Measurements from ENCODE around the gene XRCC5.

Gene XRCC5

DNA sequence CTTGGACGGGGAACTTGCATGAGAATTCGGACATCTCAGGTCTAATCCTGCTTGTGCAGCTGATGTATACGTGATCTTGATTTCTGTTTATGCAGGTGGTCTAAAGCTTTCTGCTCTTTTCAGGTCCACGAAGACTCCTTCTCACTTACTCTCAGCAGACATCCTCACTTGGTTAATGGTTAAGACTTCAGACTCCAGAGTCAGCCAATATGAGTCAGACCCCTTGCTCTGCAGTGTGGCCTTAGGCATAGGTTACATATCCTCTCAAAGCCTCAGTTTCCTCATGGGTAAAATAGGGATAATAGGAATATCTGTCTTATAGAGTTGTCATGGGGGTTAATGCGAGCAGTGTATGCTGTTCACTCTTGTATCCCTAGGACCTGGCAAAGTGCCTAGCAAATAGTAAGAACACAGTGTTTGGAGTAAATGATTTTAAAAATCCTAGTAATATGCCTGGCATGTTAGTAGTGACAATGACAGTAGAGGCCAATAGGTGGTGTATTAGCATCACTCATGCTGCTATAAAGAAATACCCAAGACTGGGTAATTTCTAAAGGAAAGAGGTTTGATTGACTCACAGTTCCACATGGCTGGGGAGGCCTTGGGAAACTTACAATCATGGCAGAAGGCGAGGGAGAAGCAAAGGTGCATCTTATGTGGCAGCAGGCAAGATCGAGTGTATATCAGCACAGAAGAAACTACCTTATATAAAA, 42.3 kb downstream of the XRCC5 start:
- DNase-seq (ENCODE audit: low read depth in 2 of 3, low spot score in 1 of 3): no peak

DNA sequence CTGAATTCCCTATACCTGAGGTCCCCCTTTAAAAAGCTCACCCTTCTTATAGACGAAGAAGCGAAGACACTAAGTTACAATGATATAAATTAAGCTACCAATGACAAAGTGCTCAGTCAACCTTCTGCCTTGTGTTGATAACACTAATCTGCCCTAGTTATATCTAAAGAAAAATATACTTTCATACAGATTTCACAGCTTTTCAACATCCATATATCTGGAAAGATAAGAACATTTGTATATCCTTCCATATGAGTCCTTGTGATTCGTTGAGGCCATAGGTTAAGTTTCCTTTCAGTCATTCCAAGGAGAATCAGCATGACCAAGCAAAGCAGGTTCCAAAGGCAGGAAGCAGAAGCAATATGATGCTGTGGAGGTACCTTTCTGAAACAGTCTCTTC, 46.8 kb downstream of the XRCC5 start:
- no peak for DNase-seq (ENCODE audit: low read depth in 2 of 3, low spot score in 1 of 3)

DNA sequence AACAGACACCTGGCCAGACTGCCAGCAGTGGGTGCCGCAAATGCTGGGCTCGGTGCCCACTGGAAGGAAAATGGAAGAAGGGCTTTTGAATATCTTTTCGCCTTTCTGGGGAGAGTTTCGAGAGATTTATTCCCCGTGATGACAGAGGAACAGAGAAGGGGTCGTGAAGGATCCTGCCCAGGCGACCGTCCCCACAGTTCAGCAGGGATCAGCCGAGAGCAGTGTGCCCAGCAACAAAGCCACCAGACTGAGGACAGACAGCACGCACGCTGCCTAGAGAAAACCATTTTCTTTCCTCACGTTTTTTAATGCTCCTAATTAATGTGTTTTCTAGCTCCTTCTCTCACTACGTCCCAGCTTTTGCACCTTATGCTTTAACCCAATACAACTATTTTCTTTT, 47.7 kb downstream of the XRCC5 start:
- DNase-seq (ENCODE audit: low read depth in 2 of 3, low spot score in 1 of 3): no peak

DNA sequence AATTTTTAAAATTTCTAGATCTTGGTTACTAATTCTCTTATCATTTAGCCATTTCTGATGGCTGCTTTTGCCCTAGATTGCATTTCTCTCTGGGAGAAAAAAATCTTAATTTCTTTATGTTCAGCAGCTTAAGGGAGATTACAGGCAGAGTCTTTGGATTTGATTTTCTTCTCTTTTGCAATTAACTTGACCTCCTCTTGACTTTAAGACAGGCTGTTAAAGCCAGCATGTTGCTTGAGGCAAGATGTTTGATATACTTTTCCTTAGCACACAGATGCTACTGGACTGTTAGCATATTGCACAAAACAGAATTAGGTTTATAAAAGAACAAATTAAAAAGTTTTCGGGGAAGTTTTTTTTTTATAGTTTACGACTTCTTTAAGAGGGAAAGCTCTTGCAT, 50.0 kb downstream of the XRCC5 start:
- no peak for DNase-seq (ENCODE audit: low read depth in 2 of 3, low spot score in 1 of 3)

DNA sequence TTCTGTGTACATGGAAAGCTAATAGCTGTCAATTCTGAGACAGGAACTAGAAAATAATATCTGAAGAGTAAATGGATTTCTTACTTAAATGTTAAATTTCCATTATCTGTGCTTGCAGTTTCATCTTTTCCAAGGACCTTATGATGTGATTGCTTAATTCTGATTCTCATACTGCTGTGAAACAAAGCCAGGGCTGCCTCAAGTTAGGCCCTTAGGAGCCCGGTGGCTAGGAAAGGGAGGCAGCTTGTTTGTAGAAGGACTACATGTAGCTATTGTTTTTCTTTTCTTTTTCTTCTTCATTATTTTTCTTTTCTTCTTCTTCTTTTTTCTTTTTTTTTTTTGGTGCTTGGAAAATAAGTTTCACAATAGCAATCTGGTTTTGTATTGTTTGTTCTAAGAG, 50.5 kb downstream of the XRCC5 start:
- no peak for DNase-seq (ENCODE audit: low read depth in 2 of 3, low spot score in 1 of 3)

DNA sequence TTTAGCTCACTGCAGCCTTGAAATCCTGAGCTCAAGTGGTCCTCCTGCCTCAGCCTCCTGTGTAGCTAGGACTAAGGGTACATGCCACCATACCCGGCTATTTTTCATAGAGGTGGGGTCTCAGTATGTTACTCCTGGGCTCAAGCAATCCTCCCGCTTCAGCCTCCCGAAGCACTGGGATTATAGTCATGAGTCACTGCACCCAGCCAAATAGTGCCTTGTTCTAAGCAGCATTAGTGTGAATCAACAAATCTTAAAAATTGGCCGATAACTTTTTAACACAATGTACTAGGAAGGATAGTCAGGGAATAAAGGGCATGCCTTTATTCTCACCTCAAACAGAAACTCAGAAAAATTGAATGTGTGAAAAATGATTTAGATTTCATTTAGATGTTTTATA, 51.6 kb downstream of the XRCC5 start:
- DNase-seq (ENCODE audit: low read depth in 2 of 3, low spot score in 1 of 3): no peak

DNA sequence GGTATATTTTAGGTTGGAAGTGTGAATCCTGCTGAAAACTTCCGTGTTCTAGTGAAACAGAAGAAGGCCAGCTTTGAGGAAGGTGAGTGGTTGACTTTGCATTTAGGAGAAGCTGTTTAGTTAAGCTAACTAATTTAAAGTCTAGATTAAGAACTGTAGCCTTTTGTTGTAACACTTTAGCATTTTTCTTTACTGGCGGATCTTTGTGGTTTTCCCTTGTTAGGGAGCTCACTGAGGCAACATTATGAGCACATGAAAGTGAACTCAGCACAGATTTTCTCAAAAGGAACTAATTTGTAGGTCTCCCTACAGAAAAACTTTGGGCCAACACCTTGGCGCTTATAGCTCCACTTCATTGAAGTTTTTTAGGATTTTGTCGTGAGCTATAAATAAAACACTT, 52.8 kb downstream of the XRCC5 start:
- DNase-seq (ENCODE audit: low read depth in 2 of 3, low spot score in 1 of 3): no peak

DNA sequence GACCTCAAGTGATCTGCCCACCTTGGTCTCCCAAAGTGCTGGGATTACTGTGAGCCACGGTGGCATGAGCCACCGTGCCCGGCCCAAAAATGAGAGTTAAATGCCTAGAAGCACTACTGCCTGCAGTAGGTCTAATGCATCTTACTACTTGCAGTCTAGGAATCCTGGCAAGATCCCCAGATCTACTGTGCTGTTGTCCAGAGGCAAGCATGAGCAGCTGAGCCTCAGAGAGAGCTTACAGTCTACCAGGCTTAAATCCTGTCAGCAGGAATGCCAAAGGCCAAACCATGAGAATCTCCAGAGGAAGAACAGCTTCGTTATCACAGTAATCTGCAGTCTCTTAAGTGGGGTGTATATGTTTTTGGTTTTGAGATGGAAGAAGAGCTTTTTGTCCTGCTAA, 54.4 kb downstream of the XRCC5 start:
- no peak for DNase-seq (ENCODE audit: low read depth in 2 of 3, low spot score in 1 of 3)

DNA sequence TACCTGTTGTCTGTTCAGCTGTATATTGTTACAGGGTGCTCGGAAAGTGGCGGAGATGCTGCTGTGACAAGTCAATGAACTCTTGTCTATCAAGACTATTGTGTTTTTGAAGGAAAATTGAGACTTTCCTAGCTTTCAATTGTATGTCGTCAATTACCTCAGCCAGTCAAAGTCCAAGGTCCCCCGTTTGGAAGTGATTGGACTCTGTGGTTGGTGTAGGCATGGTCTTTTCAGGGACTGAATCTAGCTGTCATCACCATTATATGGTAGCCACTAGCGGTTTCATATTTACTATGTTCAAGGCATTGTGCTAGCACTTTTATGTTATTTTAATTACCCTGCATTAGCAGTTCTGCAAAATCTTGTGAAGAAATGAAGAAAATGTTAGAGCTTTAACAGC, 54.9 kb downstream of the XRCC5 start:
- no peak for DNase-seq (ENCODE audit: low read depth in 2 of 3, low spot score in 1 of 3)

DNA sequence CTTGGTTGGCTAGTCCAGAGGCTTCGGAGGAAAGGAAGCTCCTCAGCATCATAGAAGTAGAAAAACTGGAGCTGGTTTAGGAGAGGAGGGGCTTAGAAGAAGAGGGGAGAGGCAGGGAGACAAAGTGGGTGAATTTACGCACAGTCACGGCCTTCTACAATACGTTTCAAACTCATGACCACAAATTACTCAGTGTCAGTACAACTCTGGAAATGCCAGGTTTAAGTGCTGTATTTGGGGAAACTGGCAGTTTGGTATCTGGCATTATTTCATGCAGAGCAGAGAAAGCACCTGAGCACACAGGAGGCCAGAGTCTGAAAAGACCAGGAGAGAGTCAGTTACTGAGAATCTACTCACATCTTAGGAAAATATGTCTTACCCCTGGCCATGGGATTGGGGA, 55.4 kb downstream of the XRCC5 start:
- DNase-seq (ENCODE audit: low read depth in 2 of 3, low spot score in 1 of 3): no peak

DNA sequence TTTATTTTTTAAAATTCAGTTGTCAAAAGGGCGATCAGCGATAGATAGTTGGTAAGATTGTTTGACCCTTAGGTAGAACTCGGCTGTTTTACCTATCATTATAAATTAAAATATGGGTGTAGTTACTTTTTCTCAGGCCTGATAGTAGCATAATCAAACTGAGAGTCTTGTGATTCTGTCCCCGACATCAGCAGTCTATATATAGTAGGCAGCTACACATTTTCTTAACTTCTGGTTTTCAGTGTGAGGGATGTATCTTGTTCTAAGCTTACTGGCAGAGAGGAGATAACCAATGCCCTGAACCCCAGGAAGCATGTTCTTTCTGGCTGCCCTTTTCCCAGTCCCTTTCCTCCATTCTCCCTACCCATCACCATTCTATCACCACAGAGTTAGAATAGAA, 56.6 kb downstream of the XRCC5 start:
- no peak for DNase-seq (ENCODE audit: low read depth in 2 of 3, low spot score in 1 of 3)

DNA sequence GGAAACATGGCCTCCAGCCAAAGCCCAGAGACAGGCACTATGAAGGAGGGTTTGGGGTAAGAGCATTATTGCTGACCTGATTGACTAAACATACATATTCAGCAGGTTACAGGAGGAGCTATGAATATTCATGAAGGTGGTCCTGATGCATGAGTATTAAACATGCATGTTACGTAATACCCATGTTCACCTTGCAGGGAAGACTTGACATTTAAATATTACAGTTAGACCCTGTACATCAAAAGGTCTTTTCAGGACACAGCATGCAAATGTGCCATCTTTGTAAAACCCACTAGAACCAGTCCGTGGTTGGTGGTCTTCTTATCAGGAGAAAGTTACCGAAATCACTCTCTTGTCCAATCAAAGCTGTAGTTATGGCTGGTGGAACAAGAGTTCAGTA, 59.9 kb downstream of the XRCC5 start:
- DNase-seq (ENCODE audit: low read depth in 2 of 3, low spot score in 1 of 3): no peak

DNA sequence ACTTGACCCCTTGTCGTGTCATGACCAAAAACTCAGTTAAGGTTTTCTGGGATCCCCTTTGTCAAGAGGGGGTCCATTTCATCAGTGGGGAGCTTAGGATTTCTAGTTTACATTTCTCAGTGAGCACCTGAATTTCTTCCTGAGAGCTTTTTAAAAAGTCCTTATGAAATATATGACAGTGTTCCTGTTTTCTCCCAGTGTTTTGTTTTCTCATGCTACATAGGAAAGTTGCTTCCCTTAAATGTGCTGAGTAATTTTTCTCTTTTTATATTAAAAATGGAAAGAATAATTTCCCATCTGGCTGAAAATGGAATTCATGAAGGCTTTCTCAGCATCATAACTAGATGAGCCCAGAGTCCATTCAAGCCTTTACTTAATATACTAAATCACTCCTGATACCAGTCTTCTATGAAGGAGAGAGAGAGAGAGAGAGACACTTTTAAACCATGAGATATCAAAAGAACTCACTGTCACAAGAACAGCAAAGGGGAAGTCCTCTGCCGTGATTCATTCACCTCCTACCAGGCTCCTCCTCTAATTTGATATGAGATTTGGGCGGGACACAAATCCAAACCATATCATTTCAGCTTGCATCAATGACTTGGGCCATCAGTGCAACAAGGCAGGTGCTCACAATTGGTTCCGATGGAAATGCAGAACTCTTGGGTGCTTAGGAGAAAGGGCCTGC, 61.1 kb downstream of the XRCC5 start:
- no peak for DNase-seq (ENCODE audit: low read depth in 2 of 3, low spot score in 1 of 3)

DNA sequence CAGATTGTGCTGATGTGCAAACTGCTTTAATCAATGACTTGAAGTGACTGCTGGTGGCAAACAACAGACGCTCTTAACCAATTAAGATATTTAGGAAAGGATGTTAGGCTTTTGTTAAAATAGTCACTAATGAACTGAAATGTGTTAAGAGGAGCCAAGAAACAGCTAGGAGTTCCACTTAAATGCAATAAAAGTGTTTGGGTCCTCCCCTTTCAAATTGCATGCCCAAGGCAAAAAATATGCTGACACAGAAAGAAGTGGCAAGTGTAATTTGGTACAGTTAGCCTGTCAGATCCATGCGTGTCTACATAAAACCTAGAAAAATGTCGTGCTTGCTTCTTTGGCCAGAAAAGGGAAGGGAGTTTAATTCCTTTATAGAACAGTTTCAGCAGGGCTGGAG, 61.9 kb downstream of the XRCC5 start:
- DNase-seq (ENCODE audit: low read depth in 2 of 3, low spot score in 1 of 3): no peak

DNA sequence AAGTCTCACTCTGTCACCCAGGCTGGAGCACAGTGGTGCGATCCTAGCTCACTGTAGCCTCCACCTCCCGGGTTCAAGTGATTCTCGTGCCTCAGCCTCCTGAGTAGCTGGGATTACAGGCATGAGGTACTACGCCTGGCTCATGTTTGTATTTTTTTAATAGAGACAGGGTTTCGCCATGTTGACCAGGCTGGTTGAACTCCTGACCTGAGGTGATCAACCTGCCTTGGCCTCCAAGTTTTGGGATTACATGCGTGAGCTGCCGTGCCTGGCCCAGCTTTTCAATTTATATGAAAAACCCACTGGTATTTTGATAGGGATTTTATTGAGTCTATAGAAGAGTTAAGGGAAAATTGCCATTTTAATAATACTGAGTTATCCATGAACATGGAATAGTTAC, 63.3 kb downstream of the XRCC5 start:
- DNase-seq (ENCODE audit: low read depth in 2 of 3, low spot score in 1 of 3): no peak

DNA sequence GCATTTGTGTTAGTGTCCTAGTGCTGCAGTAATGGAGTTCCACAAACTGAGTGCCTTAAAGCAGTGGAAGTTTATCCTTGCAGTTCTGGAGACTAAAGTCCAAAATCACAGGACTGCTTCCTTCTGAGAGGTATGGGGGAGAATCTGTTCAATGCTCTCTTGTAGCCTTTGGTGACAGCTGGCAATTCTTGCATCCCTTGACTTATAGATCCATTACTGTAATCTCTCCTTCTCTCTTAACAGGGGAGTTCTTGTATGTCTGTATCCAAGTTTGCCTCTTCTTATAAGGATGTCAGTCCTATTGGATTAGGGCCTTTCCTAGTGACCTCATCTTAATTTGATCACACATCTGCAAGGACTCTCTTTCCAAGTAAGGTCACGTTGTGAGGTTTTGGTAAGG, 69.9 kb downstream of the XRCC5 start:
- DNase-seq (ENCODE audit: low read depth in 2 of 3, low spot score in 1 of 3): no peak

DNA sequence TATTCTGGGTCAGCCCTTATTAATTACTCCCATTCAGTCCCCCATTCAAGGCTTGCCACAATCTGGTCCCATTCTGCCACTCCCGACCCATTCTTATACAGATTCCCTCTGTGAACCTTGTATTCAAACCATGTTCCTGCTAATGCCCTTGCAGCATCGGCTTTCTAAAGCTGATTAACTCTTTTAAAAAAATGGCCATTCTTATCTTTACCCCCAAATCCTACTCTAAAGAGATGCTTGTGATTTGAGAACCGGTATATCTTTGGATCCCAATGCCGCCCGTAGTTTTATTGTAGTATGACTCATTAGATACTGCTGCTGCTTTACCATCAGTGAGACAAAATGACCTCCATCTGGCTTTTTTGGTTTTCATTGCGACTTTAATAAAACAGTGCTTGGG, 72.2 kb downstream of the XRCC5 start:
- DNase-seq (ENCODE audit: low read depth in 2 of 3, low spot score in 1 of 3): no peak

DNA sequence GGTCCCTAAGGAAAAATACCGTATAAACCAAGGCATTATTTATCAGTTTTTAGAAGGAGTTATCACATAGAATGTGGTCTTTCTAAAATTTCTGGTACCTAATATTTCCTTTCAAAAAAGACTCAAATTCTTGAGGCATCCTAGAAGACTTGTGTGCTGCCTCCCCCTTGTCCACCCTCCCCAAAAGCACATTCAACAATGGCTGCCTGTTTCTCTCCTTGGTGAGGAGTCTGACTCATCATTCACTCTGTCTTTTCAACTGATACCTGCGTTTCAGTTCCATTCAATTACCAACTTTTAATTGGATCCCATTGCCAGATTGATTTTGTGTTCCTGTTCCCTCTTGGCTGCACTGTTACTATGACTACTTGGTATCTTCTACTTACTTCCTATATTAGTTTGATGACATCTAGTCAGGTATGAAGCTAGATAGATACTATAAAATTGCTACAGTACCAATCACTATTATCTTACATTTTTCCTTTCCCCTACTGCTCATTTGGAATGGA, 72.9 kb downstream of the XRCC5 start:
- no peak for DNase-seq (ENCODE audit: low read depth in 2 of 3, low spot score in 1 of 3)

DNA sequence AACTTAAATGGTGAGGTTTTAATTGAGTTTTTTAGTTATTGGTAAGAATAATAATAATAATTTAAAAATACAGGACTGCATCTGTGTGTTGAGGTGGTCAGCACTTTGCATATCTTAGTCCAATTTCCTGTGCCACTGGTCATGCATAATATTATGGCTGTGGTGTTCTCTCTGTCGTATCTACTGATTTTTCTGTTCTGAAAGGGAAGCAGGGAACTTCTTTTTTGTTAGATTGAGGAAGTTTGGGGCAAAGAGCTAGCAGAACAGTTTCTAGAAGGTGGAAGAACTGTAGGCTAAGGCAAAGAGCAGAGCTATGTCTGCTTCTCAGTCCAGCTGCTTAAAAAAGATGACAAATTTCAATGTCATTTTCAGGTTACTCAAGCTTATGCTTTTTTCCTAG, 74.3 kb downstream of the XRCC5 start:
- no peak for DNase-seq (ENCODE audit: low read depth in 2 of 3, low spot score in 1 of 3)

DNA sequence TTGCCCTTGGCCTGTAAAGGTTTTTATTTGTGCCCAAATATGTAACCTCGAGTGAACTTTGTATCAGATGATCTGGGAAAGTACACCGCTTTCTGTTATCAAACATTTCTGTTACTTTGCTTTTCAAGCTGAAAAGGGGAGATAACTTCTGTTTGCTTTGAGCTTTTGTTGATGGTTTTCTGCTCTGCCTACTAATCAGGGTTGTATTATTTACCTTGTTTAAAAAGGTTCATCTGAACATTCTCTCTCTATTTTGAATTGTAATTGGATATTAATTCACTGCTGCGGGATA, 79.4 kb downstream of the XRCC5 start:
- DNase-seq (ENCODE audit: low read depth in 2 of 3, low spot score in 1 of 3): no peak

DNA sequence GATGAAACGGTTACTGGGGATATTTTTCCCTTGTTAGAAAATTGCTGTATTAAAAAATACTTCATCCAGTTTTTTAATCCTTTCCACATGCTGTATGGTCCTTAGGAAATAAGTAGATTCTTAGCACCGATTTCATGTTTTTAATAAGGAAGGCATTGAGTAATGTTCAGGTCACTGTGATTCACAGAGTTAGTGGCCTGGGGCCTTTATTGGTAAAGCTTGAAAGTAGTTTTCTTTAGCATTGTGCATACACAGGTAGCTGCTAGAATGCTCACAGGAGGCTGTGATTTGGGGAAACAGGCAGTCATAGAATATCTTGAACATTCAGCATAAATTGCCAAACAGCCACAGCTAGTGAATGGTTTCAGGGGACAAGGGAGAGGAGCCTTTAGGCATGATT, 79.8 kb downstream of the XRCC5 start:
- no peak for DNase-seq (ENCODE audit: low read depth in 2 of 3, low spot score in 1 of 3)

DNA sequence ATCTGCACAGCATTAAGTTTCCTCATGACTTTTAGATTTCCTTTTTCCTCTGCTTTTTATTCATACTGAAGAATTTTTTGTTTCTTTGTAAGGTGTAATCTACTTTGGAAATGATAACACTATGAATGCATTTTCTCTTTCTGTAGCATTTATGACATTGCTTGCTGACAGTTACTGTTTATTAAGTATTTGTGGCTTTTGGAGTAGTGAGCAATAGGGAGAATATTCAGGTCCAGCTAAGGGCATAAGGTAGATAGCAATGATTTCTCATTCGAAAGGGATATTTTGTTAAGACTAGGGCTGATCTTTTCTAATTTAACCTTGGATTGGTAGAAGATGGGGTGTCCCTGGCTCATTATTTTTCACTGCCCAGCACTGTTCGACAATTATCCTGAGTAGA, 80.3 kb downstream of the XRCC5 start:
- DNase-seq (ENCODE audit: low read depth in 2 of 3, low spot score in 1 of 3): no peak

DNA sequence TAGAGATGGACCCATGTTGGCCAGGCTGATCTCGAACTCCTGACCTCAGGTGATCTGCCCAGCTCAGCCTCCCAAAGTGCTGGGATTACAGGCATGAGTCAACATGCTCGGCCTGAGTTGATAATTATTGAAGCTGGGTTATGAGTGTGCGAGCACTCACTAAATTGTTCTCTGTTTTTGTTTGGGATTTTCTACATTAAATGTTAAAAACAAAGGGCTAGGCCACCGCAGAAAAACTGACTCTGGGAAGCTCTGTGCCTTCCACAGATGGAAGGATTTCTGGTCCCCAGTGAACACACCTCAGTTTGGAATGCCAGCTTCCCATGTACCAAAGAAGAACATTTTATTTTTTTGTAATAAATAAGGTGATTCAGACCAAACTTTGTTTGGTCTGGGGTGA, 83.0 kb downstream of the XRCC5 start:
- no peak for DNase-seq (ENCODE audit: low read depth in 2 of 3, low spot score in 1 of 3)

Data from stimulated activated CD4-positive, alpha-beta T cell treated with anti-CD3 and anti-CD28 coated beads, Interleukin-12 subunit alpha, Interleukin-12 subunit beta, amount 100 ng/mL, for 48 hours (primary cell).